Prostate gland (tissue), 2 donors: ENCODE results near the gene SLC38A1. TPM values are rescaled to one million over a fixed set of nuclear protein-coding genes. Genes with fewer than 3 reads are reported as not detected.

Source experiments
- DNase-seq: peaks from one replicate; pipeline ENCODE4 v3.0.0-alpha.2; 2019; ENCODE audit warnings: low spot score
- H3K27ac ChIP-seq, 2 donors: fragments of 200-600 bp; sonication (generic); 2 replicates each; pipeline ENCODE4 v1.5.1; 2017 to 2019
- H3K27me3 ChIP-seq: fragments of 200-600 bp; sonication (generic); replicated peaks from 2 replicates; pipeline ENCODE4 v1.5.1; 2019; ENCODE audit not compliant: insufficient read depth
- H3K36me3 ChIP-seq, 2 donors: fragments of 200-600 bp; sonication (generic); 1 replicate in 1 of 2; 2 replicates in 1 of 2; pipeline versions ENCODE4 v1.5.1 to v1.8.1; 2017 to 2019
- H3K4me1 ChIP-seq: fragments of 200-600 bp; sonication (generic); replicated peaks from 2 replicates; pipeline ENCODE4 v1.5.1; 2019
- H3K4me3 ChIP-seq, 2 donors: fragments of 200-600 bp; sonication (generic); 2 replicates each; pipeline ENCODE4 v1.5.1; 2017 to 2019
- H3K9me3 ChIP-seq: fragments of 200-600 bp; sonication (generic); 2 replicates; pipeline ENCODE4 v1.5.1; 2017
- CTCF ChIP-seq, 4 experiments: fragments of 200-600 bp in 2 of 4; fragments of 450-650 bp in 2 of 4; sonication (generic) in 2 of 4; IDR thresholded peaks; 1 replicate in 3 of 4; 2 replicates in 1 of 4; pipeline ENCODE4 v1.5.1; 2016 to 2019; ENCODE audit warnings: antibody characterized with exemption in 4 of 4, mild to moderate bottlenecking in 2 of 4, moderate library complexity in 2 of 4
- POLR2A ChIP-seq: fragments of 450-650 bp; IDR thresholded peaks from one replicate; pipeline ENCODE4 v1.6.1; 2016; ENCODE audit warnings: antibody characterized with exemption, mild to moderate bottlenecking
- POLR2AphosphoS5 ChIP-seq: sonication (generic); formaldehyde crosslinking; IDR thresholded peaks from one replicate; pipeline ENCODE4 v1.6.1; 2017; ENCODE audit warnings: antibody characterized with exemption
- WGBS: methylation state at CpG from one replicate; pipeline ENCODE4 v1.1.5; 2018; 5-methylcytosine and 5-hydroxymethylcytosine counted together
- intact Hi-C: fragments of 100-400 bp; cut with DNase I; formaldehyde crosslinking; loops from one replicate; pipeline ENCODE4 v1.14.2; 2022
- total RNA-seq, 2 donors: library from RNA; depleted of rRNA; stranded (reverse); fragments of >200 nt; gene quantifications; one replicate each; pipeline ENCODE4 v1.1.0, GENCODE V29; 2016

SLC38A1 gene
- total RNA-seq, 2 donors from 2014 or later, result 24.1 to 45.1 TPM

GRCh38 chr12:46244273-46244915 lies 24.4 kb downstream of the SLC38A1 start:
- Histone ChIP-seq H3K27ac (no peak overlapping the region), H3K27me3 (no peaks in the 10 kb centered on the region), H3K4me3 (no peak overlapping the region), H3K9me3 (no peaks in the 10 kb centered on the region), H3K36me3 (no peaks in the 10 kb centered on the region), H3K4me1 (no peaks in the 10 kb centered on the region)
- TF ChIP-seq CTCF (IDR thresholded peaks at IDR 0.05), result no peak
- TF ChIP-seq POLR2AphosphoS5, result no peak
- TF ChIP-seq POLR2A, result no peak
- 91% methylated on average over 1 of the region's 1 CpG for WGBS
- no peak for DNase-seq
- intact Hi-C loops, result no loop called here

GRCh38 chr12:46242569-46242968 lies 26.3 kb downstream of the SLC38A1 start:
- TF ChIP-seq CTCF (IDR thresholded peaks at IDR 0.05), result no peak
- TF ChIP-seq POLR2A, result no peak
- TF ChIP-seq POLR2AphosphoS5, result no peak
- Histone ChIP-seq H3K36me3 (no peaks in the 10 kb centered on the region), H3K4me1 (no peaks in the 10 kb centered on the region), H3K4me3 (no peak overlapping the region), H3K27me3 (no peaks in the 10 kb centered on the region), H3K9me3 (no peaks in the 10 kb centered on the region), H3K27ac (no peak overlapping the region)
- intact Hi-C loops, result no loop called here
- DNase-seq, result no peak
- WGBS, result 91% methylated on average over 2 of the region's 2 CpGs

GRCh38 chr12:46240436-46240835 lies 28.4 kb downstream of the SLC38A1 start:
- no peaks in the 10 kb centered on the region for H3K27me3 ChIP-seq
- H3K36me3 ChIP-seq, result no peaks in the 10 kb centered on the region
- H3K4me3 ChIP-seq, result no peak overlapping the region
- no peak for TF ChIP-seq POLR2A
- no peak for TF ChIP-seq POLR2AphosphoS5
- no peak for TF ChIP-seq CTCF (IDR thresholded peaks at IDR 0.05)
- no peaks in the 10 kb centered on the region for H3K4me1 ChIP-seq
- H3K27ac ChIP-seq, result no peak overlapping the region
- 99% methylated on average over 7 of the region's 7 CpGs for WGBS
- H3K9me3 ChIP-seq, result no peaks in the 10 kb centered on the region
- intact Hi-C loops, result no loop called here
- DNase-seq, result no peak

GRCh38 chr12:46238821-46239220 lies 30.0 kb downstream of the SLC38A1 start:
- 100% methylated on average over 1 of the region's 1 CpG for WGBS
- H3K27ac ChIP-seq, result no peak overlapping the region
- TF ChIP-seq POLR2A, result no peak
- TF ChIP-seq POLR2AphosphoS5, result no peak
- TF ChIP-seq CTCF (IDR thresholded peaks at IDR 0.05), result no peak
- intact Hi-C loops, result no loop called here
- H3K27me3 ChIP-seq, result no peaks in the 10 kb centered on the region
- no peaks in the 10 kb centered on the region for H3K4me1 ChIP-seq
- DNase-seq, result no peak
- no peaks in the 10 kb centered on the region for H3K36me3 ChIP-seq
- no peak overlapping the region for H3K4me3 ChIP-seq
- no peaks in the 10 kb centered on the region for H3K9me3 ChIP-seq

GRCh38 chr12:46237371-46238045 lies 31.3 kb downstream of the SLC38A1 start:
- Histone ChIP-seq H3K27me3 (no peaks in the 10 kb centered on the region), H3K27ac (no peak overlapping the region), H3K4me1 (no peaks in the 10 kb centered on the region), H3K4me3 (no peak overlapping the region), H3K9me3 (no peaks in the 10 kb centered on the region), H3K36me3 (no peaks in the 10 kb centered on the region)
- 77% methylated on average over 3 of the region's 3 CpGs for WGBS
- no peak for TF ChIP-seq POLR2AphosphoS5
- DNase-seq, result no peak
- intact Hi-C loops, result no loop called here
